H1 (cell line): ENCODE measurements around the gene MBP. TPM values are rescaled to one million over a fixed set of nuclear protein-coding genes. Genes with fewer than 3 reads are reported as not detected.

Source experiments
- polyA plus RNA-seq, 7 experiments: library from polyadenylated mRNA; depleted of rRNA in 3 of 7; stranded (reverse) in 5 of 7; unstranded in 2 of 7; fragments of >200 nt in 5 of 7; fragments of 200-250 nt in 2 of 7; gene quantifications; 1 replicate in 5 of 7; 2 replicates in 1 of 7; 4 replicates in 1 of 7; pipeline versions ENCODE4 v1.2.1 to v1.2.3, GENCODE V29; 2011 to 2013; ENCODE audit warnings: missing spikeins in 2 of 7, mixed read lengths in 2 of 7
- total RNA-seq: library from RNA; stranded (reverse); fragmentation: NEBNext Ultra II Directional; extraction: Animal tissue kit (Norgen Biotek cat#: 25700); gene quantifications from 2 replicates; pipeline ENCODE4 v1.2.1, GENCODE V29; 2021
- TF ChIP-seq, protein P1 (sequence below): fragments of 300-600 bp; sonication (generic); IDR thresholded peaks from 2 replicates; pipeline ENCODE4 v1.7.1; 2012; ENCODE audit warnings: low read length, moderate library complexity, mild to moderate bottlenecking, inconsistent platforms; ENCODE audit not compliant: insufficient replicate concordance

Gene MBP
- total and polyA plus RNA-seq, 2 of the 8 experiments (the other 6 are each of a cell fraction or from before 2014, with no cell fraction given): 7.7 to 19.2 TPM

DNA sequence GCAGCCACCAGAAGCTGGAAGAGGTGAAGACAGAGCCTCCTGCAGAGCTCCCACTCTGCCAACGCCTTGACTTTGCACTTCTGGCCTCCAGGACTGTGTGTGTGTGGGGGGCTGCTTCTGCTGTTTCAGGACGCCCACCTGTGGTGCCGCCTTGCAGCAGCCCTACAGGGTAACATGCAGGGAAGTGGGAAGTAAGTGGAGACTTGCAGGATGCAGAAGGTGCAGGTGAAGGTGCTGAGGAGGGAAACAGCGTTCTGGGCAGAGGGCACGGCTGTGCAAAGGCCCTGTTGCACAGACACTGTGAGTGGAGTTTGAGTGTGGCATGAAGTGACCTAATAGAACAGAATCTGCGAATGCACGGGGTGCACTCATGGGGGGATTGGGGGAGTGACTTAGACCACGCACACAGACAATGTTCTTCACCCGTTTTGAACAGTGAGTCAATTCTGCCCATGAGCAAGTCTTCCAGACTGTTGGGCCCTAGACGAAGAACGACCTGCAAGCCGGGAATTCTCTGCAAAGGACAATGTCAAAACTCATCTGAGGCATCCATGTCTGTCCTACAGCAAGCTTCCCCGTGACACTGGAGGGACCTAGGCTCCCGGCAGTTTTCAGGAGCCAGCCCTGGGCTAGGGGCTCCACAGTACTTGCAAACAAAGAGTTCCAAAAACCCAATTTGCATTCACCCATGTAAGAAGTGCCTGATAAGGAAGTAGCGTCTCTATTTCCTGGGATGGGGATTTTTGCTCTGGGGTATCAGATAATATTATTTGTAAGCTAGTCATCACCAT is 19.0 kb downstream of the MBP start (continued):
- TF ChIP-seq, protein P1, sequence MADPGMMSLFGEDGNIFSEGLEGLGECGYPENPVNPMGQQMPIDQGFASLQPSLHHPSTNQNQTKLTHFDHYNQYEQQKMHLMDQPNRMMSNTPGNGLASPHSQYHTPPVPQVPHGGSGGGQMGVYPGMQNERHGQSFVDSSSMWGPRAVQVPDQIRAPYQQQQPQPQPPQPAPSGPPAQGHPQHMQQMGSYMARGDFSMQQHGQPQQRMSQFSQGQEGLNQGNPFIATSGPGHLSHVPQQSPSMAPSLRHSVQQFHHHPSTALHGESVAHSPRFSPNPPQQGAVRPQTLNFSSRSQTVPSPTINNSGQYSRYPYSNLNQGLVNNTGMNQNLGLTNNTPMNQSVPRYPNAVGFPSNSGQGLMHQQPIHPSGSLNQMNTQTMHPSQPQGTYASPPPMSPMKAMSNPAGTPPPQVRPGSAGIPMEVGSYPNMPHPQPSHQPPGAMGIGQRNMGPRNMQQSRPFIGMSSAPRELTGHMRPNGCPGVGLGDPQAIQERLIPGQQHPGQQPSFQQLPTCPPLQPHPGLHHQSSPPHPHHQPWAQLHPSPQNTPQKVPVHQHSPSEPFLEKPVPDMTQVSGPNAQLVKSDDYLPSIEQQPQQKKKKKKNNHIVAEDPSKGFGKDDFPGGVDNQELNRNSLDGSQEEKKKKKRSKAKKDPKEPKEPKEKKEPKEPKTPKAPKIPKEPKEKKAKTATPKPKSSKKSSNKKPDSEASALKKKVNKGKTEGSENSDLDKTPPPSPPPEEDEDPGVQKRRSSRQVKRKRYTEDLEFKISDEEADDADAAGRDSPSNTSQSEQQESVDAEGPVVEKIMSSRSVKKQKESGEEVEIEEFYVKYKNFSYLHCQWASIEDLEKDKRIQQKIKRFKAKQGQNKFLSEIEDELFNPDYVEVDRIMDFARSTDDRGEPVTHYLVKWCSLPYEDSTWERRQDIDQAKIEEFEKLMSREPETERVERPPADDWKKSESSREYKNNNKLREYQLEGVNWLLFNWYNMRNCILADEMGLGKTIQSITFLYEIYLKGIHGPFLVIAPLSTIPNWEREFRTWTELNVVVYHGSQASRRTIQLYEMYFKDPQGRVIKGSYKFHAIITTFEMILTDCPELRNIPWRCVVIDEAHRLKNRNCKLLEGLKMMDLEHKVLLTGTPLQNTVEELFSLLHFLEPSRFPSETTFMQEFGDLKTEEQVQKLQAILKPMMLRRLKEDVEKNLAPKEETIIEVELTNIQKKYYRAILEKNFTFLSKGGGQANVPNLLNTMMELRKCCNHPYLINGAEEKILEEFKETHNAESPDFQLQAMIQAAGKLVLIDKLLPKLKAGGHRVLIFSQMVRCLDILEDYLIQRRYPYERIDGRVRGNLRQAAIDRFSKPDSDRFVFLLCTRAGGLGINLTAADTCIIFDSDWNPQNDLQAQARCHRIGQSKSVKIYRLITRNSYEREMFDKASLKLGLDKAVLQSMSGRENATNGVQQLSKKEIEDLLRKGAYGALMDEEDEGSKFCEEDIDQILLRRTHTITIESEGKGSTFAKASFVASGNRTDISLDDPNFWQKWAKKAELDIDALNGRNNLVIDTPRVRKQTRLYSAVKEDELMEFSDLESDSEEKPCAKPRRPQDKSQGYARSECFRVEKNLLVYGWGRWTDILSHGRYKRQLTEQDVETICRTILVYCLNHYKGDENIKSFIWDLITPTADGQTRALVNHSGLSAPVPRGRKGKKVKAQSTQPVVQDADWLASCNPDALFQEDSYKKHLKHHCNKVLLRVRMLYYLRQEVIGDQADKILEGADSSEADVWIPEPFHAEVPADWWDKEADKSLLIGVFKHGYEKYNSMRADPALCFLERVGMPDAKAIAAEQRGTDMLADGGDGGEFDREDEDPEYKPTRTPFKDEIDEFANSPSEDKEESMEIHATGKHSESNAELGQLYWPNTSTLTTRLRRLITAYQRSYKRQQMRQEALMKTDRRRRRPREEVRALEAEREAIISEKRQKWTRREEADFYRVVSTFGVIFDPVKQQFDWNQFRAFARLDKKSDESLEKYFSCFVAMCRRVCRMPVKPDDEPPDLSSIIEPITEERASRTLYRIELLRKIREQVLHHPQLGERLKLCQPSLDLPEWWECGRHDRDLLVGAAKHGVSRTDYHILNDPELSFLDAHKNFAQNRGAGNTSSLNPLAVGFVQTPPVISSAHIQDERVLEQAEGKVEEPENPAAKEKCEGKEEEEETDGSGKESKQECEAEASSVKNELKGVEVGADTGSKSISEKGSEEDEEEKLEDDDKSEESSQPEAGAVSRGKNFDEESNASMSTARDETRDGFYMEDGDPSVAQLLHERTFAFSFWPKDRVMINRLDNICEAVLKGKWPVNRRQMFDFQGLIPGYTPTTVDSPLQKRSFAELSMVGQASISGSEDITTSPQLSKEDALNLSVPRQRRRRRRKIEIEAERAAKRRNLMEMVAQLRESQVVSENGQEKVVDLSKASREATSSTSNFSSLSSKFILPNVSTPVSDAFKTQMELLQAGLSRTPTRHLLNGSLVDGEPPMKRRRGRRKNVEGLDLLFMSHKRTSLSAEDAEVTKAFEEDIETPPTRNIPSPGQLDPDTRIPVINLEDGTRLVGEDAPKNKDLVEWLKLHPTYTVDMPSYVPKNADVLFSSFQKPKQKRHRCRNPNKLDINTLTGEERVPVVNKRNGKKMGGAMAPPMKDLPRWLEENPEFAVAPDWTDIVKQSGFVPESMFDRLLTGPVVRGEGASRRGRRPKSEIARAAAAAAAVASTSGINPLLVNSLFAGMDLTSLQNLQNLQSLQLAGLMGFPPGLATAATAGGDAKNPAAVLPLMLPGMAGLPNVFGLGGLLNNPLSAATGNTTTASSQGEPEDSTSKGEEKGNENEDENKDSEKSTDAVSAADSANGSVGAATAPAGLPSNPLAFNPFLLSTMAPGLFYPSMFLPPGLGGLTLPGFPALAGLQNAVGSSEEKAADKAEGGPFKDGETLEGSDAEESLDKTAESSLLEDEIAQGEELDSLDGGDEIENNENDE: no peak
